HepG2 (cell line): ENCODE results near the gene STX1B. TPM values are rescaled to one million over a fixed set of nuclear protein-coding genes. Genes with fewer than 3 reads are reported as not detected.

ENCODE experiments used
- ARID3A ChIP-seq: IDR thresholded peaks from 2 replicates; pipeline ENCODE4 v1.6.1; 2012; ENCODE audit warnings: low read depth, low read length, improper control_type of control experiment
- CBX5 ChIP-seq: sonication (generic); formaldehyde crosslinking; IDR thresholded peaks from 2 replicates; pipeline ENCODE4 v1.4.0; 2020; ENCODE audit warnings: missing genetic modification reagents, borderline replicate concordance
- ELF4 ChIP-seq: sonication (generic); formaldehyde crosslinking; IDR thresholded peaks from 2 replicates; pipeline ENCODE4 v1.5.0; 2020; ENCODE audit warnings: missing genetic modification reagents, mild to moderate bottlenecking, moderate library complexity, borderline replicate concordance
- HNF4A ChIP-seq: sonication (generic); formaldehyde crosslinking; IDR thresholded peaks from 2 replicates; pipeline ENCODE4 v1.4.0; 2020; ENCODE audit warnings: missing genetic modification reagents
- KDM5A ChIP-seq: fragments of 200-600 bp; sonication (generic); IDR thresholded peaks from 2 replicates; pipeline ENCODE4 v1.7.0; 2018; ENCODE audit warnings: antibody characterized with exemption, mild to moderate bottlenecking, low read length, borderline replicate concordance
- KLF9 ChIP-seq: IDR thresholded peaks from 2 replicates; pipeline ENCODE4 v1.6.1; 2016; ENCODE audit warnings: low read depth
- MBD4 ChIP-seq: IDR thresholded peaks from 2 replicates; pipeline ENCODE4 v1.6.1; 2012; ENCODE audit warnings: low read length, inconsistent platforms, borderline replicate concordance
- MEIS2 ChIP-seq: sonication (generic); formaldehyde crosslinking; IDR thresholded peaks from 2 replicates; pipeline ENCODE4 v1.9.0; 2021; ENCODE audit warnings: mild to moderate bottlenecking, missing genetic modification reagents
- POGZ ChIP-seq: sonication (generic); formaldehyde crosslinking; IDR thresholded peaks from 2 replicates; pipeline ENCODE4 v1.4.0; 2020; ENCODE audit warnings: mild to moderate bottlenecking, missing genetic modification reagents
- SMAD3 ChIP-seq: sonication (generic); formaldehyde crosslinking; IDR thresholded peaks from 2 replicates; pipeline ENCODE4 v1.4.0; 2020; ENCODE audit warnings: missing genetic modification reagents
- SMC3 ChIP-seq: IDR thresholded peaks from 2 replicates; pipeline ENCODE4 v1.6.1; 2011; ENCODE audit warnings: low read length, improper control_type of control experiment
- SMYD3 ChIP-seq: sonication (generic); formaldehyde crosslinking; IDR thresholded peaks from 2 replicates; pipeline ENCODE4 v1.8.1; 2023; ENCODE audit warnings: mild to moderate bottlenecking, missing genetic modification reagents
- ZMAT5 ChIP-seq: sonication (generic); formaldehyde crosslinking; IDR thresholded peaks from 2 replicates; pipeline ENCODE4 v1.5.0; 2020; ENCODE audit warnings: mild to moderate bottlenecking, low read depth, missing genetic modification reagents, borderline replicate concordance
- ZNF275 ChIP-seq: sonication (generic); formaldehyde crosslinking; IDR thresholded peaks from 2 replicates; pipeline ENCODE4 v1.8.0; 2022; ENCODE audit warnings: missing genetic modification reagents, mild to moderate bottlenecking, inconsistent platforms, borderline replicate concordance
- ZNF326 ChIP-seq: sonication (generic); formaldehyde crosslinking; IDR thresholded peaks from 2 replicates; pipeline ENCODE4 v1.4.0; 2020; ENCODE audit warnings: missing genetic modification reagents, borderline replicate concordance
- ZNF572 ChIP-seq: sonication (generic); formaldehyde crosslinking; IDR thresholded peaks from 2 replicates; pipeline ENCODE4 v1.5.1; 2020; ENCODE audit warnings: mild to moderate bottlenecking, missing genetic modification reagents
- ZNF644 ChIP-seq: IDR thresholded peaks from 2 replicates; pipeline ENCODE4 v1.6.1; 2016; ENCODE audit warnings: low read depth
- ZNF740 ChIP-seq: sonication (generic); formaldehyde crosslinking; IDR thresholded peaks from 2 replicates; pipeline ENCODE4 v1.4.0; 2020; ENCODE audit warnings: missing genetic modification reagents
- ZNF746 ChIP-seq: sonication (generic); formaldehyde crosslinking; IDR thresholded peaks from 2 replicates; pipeline ENCODE4 v1.8.0; 2022; ENCODE audit warnings: mild to moderate bottlenecking, missing genetic modification reagents
- ZNF768 ChIP-seq: sonication (generic); formaldehyde crosslinking; IDR thresholded peaks from 2 replicates; pipeline ENCODE4 v1.4.0; 2020; ENCODE audit warnings: missing genetic modification reagents
- ZSCAN29 ChIP-seq: sonication (generic); formaldehyde crosslinking; conservative IDR thresholded peaks from 2 replicates; pipeline ENCODE4 v1.4.0; 2020; ENCODE audit warnings: mild to moderate bottlenecking, missing genetic modification reagents
- ZZZ3 ChIP-seq: sonication (generic); formaldehyde crosslinking; IDR thresholded peaks from 2 replicates; pipeline ENCODE4 v1.4.0; 2020; ENCODE audit warnings: missing genetic modification reagents, mild to moderate bottlenecking, borderline replicate concordance
- polyA plus RNA-seq, 8 experiments: library from polyadenylated mRNA; depleted of rRNA in 3 of 8; stranded (reverse) in 7 of 8; unstranded in 1 of 8; fragments of >200 nt; fragmentation: Illumina TruSeq in 4 of 8; extraction: Trizol in 4 of 8; gene quantifications; 2 replicates each; pipeline versions ENCODE4 v1.2.1 to v1.2.3, GENCODE V29; 2011 to 2016; ENCODE audit warnings: low read depth in 4 of 8, missing spikeins in 1 of 8, mixed read lengths in 1 of 8; ENCODE audit not compliant: insufficient read depth in 1 of 8
- total RNA-seq, 5 experiments: library from RNA; depleted of rRNA; stranded (reverse); fragments of >200 nt; fragmentation: Illumina TruSeq; extraction: Trizol; gene quantifications; 2 replicates each; pipeline ENCODE4 v1.2.3, GENCODE V29; 2016; ENCODE audit warnings: low read depth in 1 of 5
- TF ChIP-seq, protein P1 (sequence below): sonication (generic); formaldehyde crosslinking; IDR thresholded peaks from 2 replicates; pipeline ENCODE4 v1.8.0; 2022; ENCODE audit warnings: missing genetic modification reagents, mild to moderate bottlenecking, borderline replicate concordance
- TF ChIP-seq, protein P2 (sequence below): sonication (generic); formaldehyde crosslinking; IDR thresholded peaks from 2 replicates; pipeline ENCODE4 v1.5.0; 2020; ENCODE audit warnings: missing genetic modification reagents, mild to moderate bottlenecking, borderline replicate concordance

STX1B gene
- total and polyA plus RNA-seq, 2 of the 13 experiments (the other 11 are each of a cell fraction or from before 2014, with no cell fraction given) = 2.1 to 3.0 TPM

- TF ChIP-seq, protein P1, sequence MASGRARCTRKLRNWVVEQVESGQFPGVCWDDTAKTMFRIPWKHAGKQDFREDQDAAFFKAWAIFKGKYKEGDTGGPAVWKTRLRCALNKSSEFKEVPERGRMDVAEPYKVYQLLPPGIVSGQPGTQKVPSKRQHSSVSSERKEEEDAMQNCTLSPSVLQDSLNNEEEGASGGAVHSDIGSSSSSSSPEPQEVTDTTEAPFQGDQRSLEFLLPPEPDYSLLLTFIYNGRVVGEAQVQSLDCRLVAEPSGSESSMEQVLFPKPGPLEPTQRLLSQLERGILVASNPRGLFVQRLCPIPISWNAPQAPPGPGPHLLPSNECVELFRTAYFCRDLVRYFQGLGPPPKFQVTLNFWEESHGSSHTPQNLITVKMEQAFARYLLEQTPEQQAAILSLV (CRISPR knock-in tag) = peak; percentile 86; the same call in 1 of the 2 replicates
- TF ChIP-seq KDM5A (0 out of 2 replicates have a peak, but pooled peaks have one; percentile 13), CBX5 (CRISPR knock-in tag) (peak; percentile 74; the same call in 1 of the 2 replicates), MBD4 (no peak), ELF4 (CRISPR knock-in tag) (no peak), ZMAT5 (no peak), ZNF572 (no peak; the same call in 1 of the 2 replicates), ZNF768 (peak; percentile 62; the same call in 1 of the 2 replicates), ZNF746 (CRISPR knock-in tag) (peak; percentile 87), HNF4A (CRISPR knock-in tag) (peak; percentile 74), KLF9 (CRISPR knock-in tag) (no peak), POGZ (CRISPR knock-in tag) (peak; percentile 71), ZSCAN29 (CRISPR knock-in tag) (peak; percentile 85), ZNF740 (CRISPR knock-in tag) (no peak), ZNF644 (CRISPR knock-in tag) (peak; percentile 63; the same call in 1 of the 2 replicates), SMAD3 (CRISPR knock-in tag) (peak; percentile 82; the same call in 1 of the 2 replicates), ZNF275 (CRISPR knock-in tag) (peak; percentile 69; the same call in 1 of the 2 replicates), SMC3 (0 out of 2 replicates have a peak, but pooled peaks have one; percentile 10), ZZZ3 (CRISPR knock-in tag) (peak; percentile 91; the same call in 1 of the 2 replicates), SMYD3 (CRISPR knock-in tag) (peak; percentile 74; the same call in 1 of the 2 replicates), ARID3A (no peak; the same call in 1 of the 2 replicates), MEIS2 (peak; percentile 93; the same call in 1 of the 2 replicates), ZNF326 (0 out of 2 replicates have a peak, but pooled peaks have one; percentile 94)
- TF ChIP-seq, protein P2, sequence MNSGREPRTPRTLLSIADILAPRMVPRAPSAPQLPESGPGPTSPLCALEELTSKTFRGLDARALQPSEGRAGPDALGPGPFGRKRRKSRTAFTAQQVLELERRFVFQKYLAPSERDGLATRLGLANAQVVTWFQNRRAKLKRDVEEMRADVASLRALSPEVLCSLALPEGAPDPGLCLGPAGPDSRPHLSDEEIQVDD (CRISPR knock-in tag) = no peak; the same call in 1 of the 2 replicates
Observed at GRCh38 chr16:30949650-30950515, 60.6 kb downstream of the STX1B start (continued).
